ENCODE data around the gene MYOM3. TPM values are rescaled to one million over a fixed set of nuclear protein-coding genes. Genes with fewer than 3 reads are reported as not detected.

Gene MYOM3
- total and polyA plus RNA-seq, 2 of the 13 experiments (the other 11 are each of a cell fraction or from before 2014, with no cell fraction given) = 5.8 to 15.3 TPM

- TF ChIP-seq REST (IDR thresholded peaks at IDR 0.05; ENCODE audit: borderline replicate concordance in 1 of 2, low read depth in 1 of 2, low read length in 2 of 2) (no peak), MAZ (IDR thresholded peaks at IDR 0.05; ENCODE audit: borderline replicate concordance, low read depth, low read length) (no peak), MAZ (CRISPR knock-in tag; IDR thresholded peaks at IDR 0.05; ENCODE audit: low read depth) (no peak), GPN1 (CRISPR knock-in tag; IDR thresholded peaks at IDR 0.05; ENCODE audit: borderline replicate concordance) (no peak)
- TF ChIP-seq, protein P1, sequence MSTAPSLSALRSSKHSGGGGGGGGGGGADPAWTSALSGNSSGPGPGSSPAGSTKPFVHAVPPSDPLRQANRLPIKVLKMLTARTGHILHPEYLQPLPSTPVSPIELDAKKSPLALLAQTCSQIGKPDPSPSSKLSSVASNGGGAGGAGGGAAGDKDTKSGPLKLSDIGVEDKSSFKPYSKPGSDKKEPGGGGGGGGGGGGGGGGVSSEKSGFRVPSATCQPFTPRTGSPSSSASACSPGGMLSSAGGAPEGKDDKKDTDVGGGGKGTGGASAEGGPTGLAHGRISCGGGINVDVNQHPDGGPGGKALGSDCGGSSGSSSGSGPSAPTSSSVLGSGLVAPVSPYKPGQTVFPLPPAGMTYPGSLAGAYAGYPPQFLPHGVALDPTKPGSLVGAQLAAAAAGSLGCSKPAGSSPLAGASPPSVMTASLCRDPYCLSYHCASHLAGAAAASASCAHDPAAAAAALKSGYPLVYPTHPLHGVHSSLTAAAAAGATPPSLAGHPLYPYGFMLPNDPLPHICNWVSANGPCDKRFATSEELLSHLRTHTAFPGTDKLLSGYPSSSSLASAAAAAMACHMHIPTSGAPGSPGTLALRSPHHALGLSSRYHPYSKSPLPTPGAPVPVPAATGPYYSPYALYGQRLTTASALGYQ (CRISPR knock-in tag; IDR thresholded peaks at IDR 0.05) = no peak
Measured at GRCh38 chr1:24154215-24154614, 42.3 kb upstream of the MYOM3 start (continued).

Data from HepG2 (cell line).